ENCODE data around the gene STOX1.
"Not testable (repeated sequence)": the region's sequence is repeated elsewhere in the genome, so short reads cannot be mapped to it uniquely, and the experiment has no call there.

GRCh38 chr10:68932860-68933259, 105.5 kb downstream of the STOX1 start:
- not testable (repeated sequence) for TF ChIP-seq POLR2A, CTCF (IDR thresholded peaks at IDR 0.05)

Measured in testis (tissue), 2 donors.